ENCODE measurements around the gene EHD3.

EHD3 gene

DNA sequence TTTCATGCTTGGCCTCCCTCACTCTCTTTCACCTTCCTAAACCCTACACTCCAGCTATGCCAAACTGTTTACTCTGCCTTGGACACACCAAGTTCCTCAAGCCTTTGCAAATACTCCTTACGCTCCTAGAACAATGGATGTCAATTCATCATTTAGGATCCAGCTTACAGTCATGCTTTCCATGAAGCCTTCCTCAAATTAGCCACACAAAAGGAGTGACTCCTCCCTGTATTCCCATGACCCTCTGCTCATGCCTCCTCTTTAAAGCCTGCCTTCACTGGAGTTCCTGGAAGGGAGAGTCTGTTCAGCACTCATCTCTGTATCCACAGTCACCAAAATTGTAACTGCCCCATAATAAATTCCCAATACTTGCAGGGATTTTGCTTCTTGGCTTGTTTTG is 721 bp upstream of the EHD3 start:
- Histone ChIP-seq H3K36me3 (replicated peaks) (no peaks in the 10 kb centered on the region), H3K27ac (no peak overlapping the region), H3K27me3 (replicated peaks) (no peaks in the 10 kb centered on the region), H3K4me3 (ENCODE audit: low read depth, low read length) (no peak overlapping the region)
- no peak for DNase-seq
- TF ChIP-seq, protein P1, sequence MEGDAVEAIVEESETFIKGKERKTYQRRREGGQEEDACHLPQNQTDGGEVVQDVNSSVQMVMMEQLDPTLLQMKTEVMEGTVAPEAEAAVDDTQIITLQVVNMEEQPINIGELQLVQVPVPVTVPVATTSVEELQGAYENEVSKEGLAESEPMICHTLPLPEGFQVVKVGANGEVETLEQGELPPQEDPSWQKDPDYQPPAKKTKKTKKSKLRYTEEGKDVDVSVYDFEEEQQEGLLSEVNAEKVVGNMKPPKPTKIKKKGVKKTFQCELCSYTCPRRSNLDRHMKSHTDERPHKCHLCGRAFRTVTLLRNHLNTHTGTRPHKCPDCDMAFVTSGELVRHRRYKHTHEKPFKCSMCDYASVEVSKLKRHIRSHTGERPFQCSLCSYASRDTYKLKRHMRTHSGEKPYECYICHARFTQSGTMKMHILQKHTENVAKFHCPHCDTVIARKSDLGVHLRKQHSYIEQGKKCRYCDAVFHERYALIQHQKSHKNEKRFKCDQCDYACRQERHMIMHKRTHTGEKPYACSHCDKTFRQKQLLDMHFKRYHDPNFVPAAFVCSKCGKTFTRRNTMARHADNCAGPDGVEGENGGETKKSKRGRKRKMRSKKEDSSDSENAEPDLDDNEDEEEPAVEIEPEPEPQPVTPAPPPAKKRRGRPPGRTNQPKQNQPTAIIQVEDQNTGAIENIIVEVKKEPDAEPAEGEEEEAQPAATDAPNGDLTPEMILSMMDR (IDR thresholded peaks at IDR 0.05; ENCODE audit: low read depth, low read length, missing control alignments) = no peak
- in situ Hi-C loops (cut with HindIII; ENCODE audit: low pct_ligation_motif_present, low sequenced_read_pairs) = no loop called here

DNA sequence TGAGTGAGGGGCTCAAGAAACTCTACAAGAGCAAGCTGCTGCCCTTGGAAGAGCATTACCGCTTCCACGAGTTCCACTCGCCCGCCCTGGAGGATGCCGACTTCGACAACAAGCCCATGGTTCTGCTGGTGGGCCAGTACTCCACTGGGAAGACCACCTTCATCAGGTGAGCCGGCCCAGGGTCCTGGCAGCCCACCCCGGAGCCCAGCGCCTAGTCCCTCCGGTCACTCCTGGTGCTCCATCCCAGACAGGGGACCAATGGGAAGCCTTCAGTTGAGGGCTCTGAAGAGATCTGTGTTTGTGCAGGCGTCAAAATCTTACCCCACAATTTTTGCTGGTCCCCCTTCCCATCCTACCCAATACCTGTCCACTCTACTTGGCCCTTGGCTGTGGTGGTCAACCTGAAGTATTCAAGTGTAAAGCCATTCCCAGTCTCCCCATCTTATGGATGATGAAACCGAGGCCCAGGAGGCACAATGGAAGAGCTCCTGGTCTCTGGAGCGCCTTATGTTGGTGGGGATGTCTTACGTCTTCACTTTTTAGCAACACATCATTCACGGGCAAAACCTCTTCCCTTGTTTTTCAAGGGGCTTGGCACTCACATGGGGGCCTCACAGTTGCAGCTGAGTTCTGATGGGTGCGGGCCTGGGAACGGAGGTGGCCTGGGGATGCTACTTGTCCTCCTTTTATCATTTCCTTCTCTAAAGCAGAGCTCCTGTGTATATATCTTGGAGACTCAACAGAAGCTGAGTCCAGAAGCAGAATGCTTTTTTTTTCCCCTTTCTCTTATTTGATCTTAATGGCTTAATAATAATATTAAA is 941 bp downstream of the EHD3 start:
- DNase-seq = no peak
- Histone ChIP-seq H3K4me3 (ENCODE audit: low read depth, low read length) (peak overlapping the region; percentile 85), H3K27me3 (replicated peaks) (no peaks in the 10 kb centered on the region), H3K27ac (no peak overlapping the region), H3K36me3 (replicated peaks) (peaks cover 4% of the 10 kb centered on the region)
- in situ Hi-C loops (cut with HindIII; ENCODE audit: low pct_ligation_motif_present, low sequenced_read_pairs) = no loop called here
- TF ChIP-seq, protein P1 (IDR thresholded peaks at IDR 0.05; ENCODE audit: low read depth, low read length, missing control alignments) = no peak

DNA sequence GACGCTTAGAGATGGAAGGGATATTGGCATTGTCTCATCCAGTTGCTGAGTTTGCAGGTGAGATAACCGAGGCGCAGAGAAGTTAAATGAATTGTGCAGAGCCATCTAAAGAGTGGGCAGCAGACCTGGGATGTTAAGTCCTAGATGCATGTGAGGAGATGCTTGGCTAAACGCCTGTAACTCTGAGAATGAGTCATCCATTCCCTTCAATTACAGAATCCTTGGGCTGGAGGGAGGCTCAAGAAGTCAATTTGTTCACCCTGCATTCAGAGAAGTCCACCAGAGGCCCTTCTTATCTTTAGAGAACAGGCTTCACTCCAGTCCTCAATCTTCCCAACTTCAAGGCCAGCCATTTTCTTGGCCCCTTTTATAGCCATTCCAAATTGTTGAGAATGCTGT is 1.6 kb downstream of the EHD3 start:
- in situ Hi-C loops (cut with HindIII; ENCODE audit: low pct_ligation_motif_present, low sequenced_read_pairs) = no loop called here
- no peak overlapping the region for H3K27ac ChIP-seq
- H3K27me3 ChIP-seq (replicated peaks) = no peaks in the 10 kb centered on the region
- peak; percentile 80 for DNase-seq
- peak overlapping the region; percentile 85 for H3K4me3 ChIP-seq (ENCODE audit: low read depth, low read length)
- H3K36me3 ChIP-seq (replicated peaks) = peaks cover 4% of the 10 kb centered on the region
- TF ChIP-seq, protein P1 (IDR thresholded peaks at IDR 0.05; ENCODE audit: low read depth, low read length, missing control alignments) = peak; percentile 12

DNA sequence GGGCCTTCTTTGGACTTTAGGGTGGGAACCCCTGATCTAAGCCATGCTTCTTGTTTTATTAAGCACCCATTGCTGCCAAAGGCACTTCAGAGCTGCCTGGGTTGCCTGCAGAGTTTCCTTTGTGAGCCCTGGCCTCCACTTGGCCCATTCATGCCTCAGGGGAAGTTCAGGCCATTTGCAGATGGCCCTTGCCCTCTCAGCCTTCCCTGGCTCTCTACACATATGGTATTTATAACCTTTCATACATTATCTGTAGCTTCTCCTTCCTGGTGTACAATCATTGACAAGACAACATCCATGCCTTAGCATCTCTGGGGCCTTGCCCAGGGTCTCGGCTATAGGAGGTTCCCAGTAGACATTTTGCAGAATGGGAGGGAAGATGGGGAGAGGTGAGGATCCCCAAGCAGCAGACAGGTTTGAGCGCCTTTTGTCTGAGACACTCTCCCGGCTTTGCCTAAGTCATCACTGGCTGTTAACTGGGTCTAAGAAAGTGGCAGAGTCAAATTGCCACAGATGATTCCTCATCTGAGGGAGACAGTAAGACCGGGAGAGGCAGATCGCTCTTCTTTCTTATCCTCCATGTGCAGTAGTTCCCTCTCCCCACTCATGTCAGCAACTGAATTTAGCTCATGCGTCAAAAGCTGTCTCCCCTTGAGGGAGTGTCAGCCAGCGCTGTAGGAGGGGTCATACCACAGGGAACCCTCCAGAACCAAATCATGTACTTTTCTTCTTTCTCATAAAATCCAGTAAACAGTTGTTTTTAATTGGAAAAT is 2.7 kb downstream of the EHD3 start:
- Histone ChIP-seq H3K36me3 (replicated peaks) (peaks cover 4% of the 10 kb centered on the region), H3K27me3 (replicated peaks) (no peaks in the 10 kb centered on the region), H3K27ac (no peak overlapping the region), H3K4me3 (ENCODE audit: low read depth, low read length) (no peak overlapping the region)
- DNase-seq = no peak
- in situ Hi-C loops (cut with HindIII; ENCODE audit: low pct_ligation_motif_present, low sequenced_read_pairs) = no loop called here
- TF ChIP-seq, protein P1 (IDR thresholded peaks at IDR 0.05; ENCODE audit: low read depth, low read length, missing control alignments) = no peak

DNA sequence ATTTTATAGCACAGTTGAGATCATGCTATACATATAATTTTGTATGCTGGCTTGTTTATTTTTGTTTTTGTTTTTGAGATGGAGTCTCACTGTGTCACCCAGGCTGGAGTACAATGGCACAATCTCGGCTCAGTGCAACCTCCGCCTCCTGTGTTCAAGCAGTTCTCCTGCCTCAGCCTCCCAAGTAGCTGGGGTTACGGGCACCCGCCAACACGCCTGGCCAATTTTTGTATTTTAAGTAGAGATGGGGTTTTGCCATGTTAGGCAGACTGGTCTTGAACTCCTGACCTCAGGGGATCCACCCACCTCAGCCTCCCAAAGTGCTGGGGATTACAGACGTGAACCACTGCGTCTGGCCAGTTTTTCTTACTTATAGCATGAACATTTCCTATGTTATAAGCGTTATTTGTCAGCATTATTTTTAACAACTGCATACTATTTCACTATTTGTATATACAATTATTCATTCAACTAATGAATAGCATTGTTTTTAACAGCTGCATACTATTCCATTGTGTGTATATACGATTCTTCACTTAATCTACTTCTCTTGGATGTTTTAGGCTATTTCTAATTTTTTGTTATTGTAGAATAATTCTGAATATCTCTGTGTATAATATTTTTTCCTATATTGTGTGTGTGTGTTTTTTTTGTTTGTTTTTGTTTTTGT is 3.5 kb downstream of the EHD3 start:
- DNase-seq = no peak
- no peaks in the 10 kb centered on the region for H3K27me3 ChIP-seq (replicated peaks)
- in situ Hi-C loops (cut with HindIII; ENCODE audit: low pct_ligation_motif_present, low sequenced_read_pairs) = no loop called here
- H3K27ac ChIP-seq = no peak overlapping the region
- TF ChIP-seq, protein P1 (IDR thresholded peaks at IDR 0.05; ENCODE audit: low read depth, low read length, missing control alignments) = no peak
- H3K4me3 ChIP-seq (ENCODE audit: low read depth, low read length) = no peak overlapping the region
- peaks cover 4% of the 10 kb centered on the region for H3K36me3 ChIP-seq (replicated peaks)

Measured in brain microvascular endothelial cell (primary cell).